Measurements from ENCODE around the gene GDF7. TPM values are rescaled to one million over a fixed set of nuclear protein-coding genes. Genes with fewer than 3 reads are reported as not detected.

Gene GDF7
- polyA plus RNA-seq, 1 experiment, result 0.32 TPM

DNA sequence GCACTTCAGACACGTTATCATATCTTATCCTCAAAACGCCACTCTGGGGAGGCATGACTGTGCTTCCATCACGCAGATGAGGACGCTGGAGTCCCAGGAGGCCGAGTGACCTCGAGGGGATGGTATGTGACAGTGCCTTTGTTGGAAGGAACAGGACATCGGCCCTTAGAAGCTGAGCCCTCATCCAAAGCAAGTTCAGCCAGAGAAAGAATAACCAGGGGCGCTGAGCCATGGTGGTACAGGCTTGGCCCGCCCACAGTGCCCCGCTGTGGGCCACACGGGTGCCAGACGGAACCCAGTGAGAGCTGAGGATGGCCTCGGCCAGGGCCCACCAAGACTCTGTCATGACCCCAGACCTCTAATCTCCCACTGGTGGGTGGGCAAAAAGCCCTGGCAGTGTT, 47.3 kb upstream of the GDF7 start:
- ChIA-PET CTCF (interaction anchor here (3.1 kb wide), 1 partner anchor 15 kb away, joined by 14 read pairs; no protein-coding TSS in a partner anchor), POLR2A (no interaction called here)
- no peak for DNase-seq (ENCODE audit: low read depth)

DNA sequence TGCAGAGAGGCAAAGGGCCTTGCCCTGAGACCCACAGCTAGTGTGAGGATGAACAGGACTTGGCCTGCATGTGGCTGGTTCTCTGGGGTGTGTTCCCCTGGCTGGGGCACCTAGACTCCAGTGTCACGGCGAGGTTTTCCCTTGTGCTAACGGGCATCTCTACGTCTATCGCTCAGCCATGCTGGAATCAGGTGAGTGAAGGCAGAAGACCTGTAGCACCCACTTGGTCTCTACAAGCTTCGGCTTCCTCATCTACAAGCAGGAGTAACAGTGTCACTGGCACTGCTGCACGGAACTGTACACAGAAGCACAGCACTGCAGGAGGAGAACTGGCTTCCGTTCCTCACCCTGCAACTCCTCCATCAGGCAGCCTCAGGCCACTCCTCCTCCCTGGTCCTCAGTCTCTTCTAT, 46.7 kb upstream of the GDF7 start:
- ChIA-PET POLR2A (no interaction called here), CTCF (interaction anchor here (3.1 kb wide), 1 partner anchor 14 kb away, joined by 14 read pairs; no protein-coding TSS in a partner anchor)
- Histone ChIP-seq H3K4me3 (ENCODE audit: low read depth, low read length) (no peak overlapping the region), H3K36me3 (ENCODE audit: control insufficient read depth, insufficient read depth, low read length) (peaks cover 7% of the 10 kb centered on the region), H3K27me3 (ENCODE audit: control insufficient read depth, insufficient read depth, low read length) (no peaks in the 10 kb centered on the region)
- TF ChIP-seq, protein P1, sequence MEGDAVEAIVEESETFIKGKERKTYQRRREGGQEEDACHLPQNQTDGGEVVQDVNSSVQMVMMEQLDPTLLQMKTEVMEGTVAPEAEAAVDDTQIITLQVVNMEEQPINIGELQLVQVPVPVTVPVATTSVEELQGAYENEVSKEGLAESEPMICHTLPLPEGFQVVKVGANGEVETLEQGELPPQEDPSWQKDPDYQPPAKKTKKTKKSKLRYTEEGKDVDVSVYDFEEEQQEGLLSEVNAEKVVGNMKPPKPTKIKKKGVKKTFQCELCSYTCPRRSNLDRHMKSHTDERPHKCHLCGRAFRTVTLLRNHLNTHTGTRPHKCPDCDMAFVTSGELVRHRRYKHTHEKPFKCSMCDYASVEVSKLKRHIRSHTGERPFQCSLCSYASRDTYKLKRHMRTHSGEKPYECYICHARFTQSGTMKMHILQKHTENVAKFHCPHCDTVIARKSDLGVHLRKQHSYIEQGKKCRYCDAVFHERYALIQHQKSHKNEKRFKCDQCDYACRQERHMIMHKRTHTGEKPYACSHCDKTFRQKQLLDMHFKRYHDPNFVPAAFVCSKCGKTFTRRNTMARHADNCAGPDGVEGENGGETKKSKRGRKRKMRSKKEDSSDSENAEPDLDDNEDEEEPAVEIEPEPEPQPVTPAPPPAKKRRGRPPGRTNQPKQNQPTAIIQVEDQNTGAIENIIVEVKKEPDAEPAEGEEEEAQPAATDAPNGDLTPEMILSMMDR (IDR thresholded peaks at IDR 0.05; ENCODE audit: insufficient read depth, low read depth, low read length), result no peak
- DNase-seq (ENCODE audit: low read depth), result no peak

More for the DNA sequence above, 47.3 kb upstream of the GDF7 start:
- no peak overlapping the region for H3K4me3 ChIP-seq (ENCODE audit: low read depth, low read length)
- H3K36me3 ChIP-seq (ENCODE audit: control insufficient read depth, insufficient read depth, low read length), result peaks cover 7% of the 10 kb centered on the region
- TF ChIP-seq, protein P1 (IDR thresholded peaks at IDR 0.05; ENCODE audit: insufficient read depth, low read depth, low read length), result no peak
- H3K27me3 ChIP-seq (ENCODE audit: control insufficient read depth, insufficient read depth, low read length), result no peaks in the 10 kb centered on the region

DNA sequence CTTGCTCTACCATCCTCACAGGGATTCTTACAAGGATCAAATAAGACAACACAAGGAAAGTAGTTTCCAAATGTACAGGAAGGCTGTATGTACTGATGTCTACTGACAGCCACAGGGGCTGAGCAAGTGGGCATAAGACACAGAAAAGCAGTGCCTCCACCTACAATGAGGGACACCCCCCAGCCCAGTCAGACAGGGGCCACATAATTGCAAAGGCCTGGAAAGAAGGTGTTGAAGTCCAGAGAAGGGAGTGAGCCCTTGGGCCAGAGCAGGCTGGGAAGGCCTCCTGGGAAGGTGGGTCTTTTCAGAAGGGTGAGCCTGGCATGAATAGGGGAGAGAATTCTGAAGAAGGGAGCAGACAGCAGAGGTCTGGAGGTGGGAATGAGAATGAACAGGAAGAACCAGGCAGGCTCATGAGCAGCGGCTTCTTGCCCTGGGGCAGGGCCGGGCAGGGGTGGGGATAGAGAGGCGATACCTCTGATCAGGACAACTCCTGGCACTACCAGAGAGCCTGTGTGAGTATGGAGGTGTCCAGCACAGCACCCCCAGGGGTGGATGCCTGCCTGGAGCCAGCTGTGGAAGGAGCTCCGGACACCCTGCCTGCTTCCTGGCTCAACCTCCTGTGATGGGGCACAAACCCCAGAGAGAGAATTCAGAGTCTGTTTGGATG, 46.1 kb upstream of the GDF7 start:
- Histone ChIP-seq H3K36me3 (ENCODE audit: control insufficient read depth, insufficient read depth, low read length) (peaks cover 7% of the 10 kb centered on the region), H3K27me3 (ENCODE audit: control insufficient read depth, insufficient read depth, low read length) (no peaks in the 10 kb centered on the region), H3K4me3 (ENCODE audit: low read depth, low read length) (no peak overlapping the region)
- DNase-seq (ENCODE audit: low read depth), result no peak
- POLR2A ChIA-PET, result no interaction called here
- CTCF ChIA-PET, result interaction anchor here (0.9 to 3.1 kb wide), 2 partner anchors 14 to 18 kb away, joined by 3 to 14 read pairs; no protein-coding TSS in a partner anchor
- TF ChIP-seq, protein P1 (IDR thresholded peaks at IDR 0.05; ENCODE audit: insufficient read depth, low read depth, low read length), result no peak

DNA sequence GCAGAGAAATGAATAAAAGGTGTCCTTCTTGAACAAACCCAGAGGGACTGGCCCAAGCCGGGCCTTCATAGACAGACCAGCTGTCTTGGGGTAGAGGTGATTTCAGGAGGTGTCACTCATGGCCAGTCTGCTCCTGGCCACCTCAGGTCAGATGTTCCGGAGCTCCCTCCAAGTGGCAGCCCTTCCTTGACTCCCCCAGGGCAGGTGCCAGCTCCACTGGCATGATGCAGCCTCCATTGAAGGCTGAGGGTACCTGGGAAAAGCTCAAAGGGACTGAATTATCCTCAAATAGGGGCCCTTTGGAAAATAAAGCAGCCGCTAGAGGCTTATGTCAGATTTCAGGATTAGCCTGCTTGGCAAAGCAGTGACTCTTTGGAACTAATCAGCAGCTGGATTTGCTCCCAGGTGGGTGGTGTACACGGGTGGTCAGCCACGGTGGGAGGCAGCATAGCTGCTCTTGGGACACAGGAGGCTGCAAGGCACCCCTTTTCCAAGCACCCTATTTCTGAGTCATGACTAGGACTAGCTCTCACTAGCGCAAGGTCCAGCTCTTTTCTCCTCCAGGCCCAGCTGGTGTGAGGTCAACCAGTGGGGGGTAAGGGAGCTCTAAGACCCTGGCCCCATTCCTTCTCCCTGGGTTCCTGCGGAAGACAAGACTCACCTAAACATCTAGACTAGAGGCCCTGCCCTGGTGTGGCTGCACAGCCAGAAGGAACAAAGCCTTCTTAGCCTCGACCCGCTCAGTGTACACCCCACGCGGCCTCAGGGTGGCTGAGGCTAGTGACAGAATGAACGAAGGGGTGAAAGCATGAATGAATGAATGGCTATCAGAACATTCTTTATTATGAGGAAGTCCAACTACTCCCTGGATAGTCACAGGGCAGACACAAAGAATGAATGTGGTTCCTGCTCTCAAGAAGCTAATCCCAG, 45.3 kb upstream of the GDF7 start:
- no peak for DNase-seq (ENCODE audit: low read depth)
- Histone ChIP-seq H3K4me3 (ENCODE audit: low read depth, low read length) (no peak overlapping the region), H3K27me3 (ENCODE audit: control insufficient read depth, insufficient read depth, low read length) (no peaks in the 10 kb centered on the region), H3K36me3 (ENCODE audit: control insufficient read depth, insufficient read depth, low read length) (peaks cover 7% of the 10 kb centered on the region)
- ChIA-PET CTCF (interaction anchor here (0.9 to 3.1 kb wide), 2 partner anchors 13 to 19 kb away, joined by 3 to 14 read pairs; no protein-coding TSS in a partner anchor), POLR2A (interaction anchor here (0.7 kb wide), 2 partner anchors 169 to 175 kb away, joined by 3 read pairs; partner anchors contain the start of gene RHOB)
- TF ChIP-seq, protein P1 (IDR thresholded peaks at IDR 0.05; ENCODE audit: insufficient read depth, low read depth, low read length), result no peak

DNA sequence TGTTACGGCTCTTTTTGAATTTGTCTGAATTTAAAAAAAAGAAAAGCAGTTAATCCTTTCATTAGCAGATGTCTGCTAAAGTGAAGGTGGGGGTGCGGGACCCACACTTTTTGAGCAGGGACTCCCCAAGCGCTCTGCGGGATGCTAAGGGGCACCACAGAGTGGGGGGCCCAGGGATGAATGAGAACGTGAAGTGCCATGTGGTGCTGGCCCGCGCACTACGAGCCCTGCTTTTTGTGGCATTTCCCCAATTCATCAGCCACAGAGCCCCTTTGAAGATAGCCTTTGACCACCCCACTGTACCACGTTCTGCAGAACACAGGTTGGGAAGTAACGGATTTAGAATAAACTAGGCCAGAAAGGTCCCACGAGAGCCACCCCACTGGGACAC, 44.7 kb upstream of the GDF7 start:
- peaks cover 7% of the 10 kb centered on the region for H3K36me3 ChIP-seq (ENCODE audit: control insufficient read depth, insufficient read depth, low read length)
- ChIA-PET CTCF (interaction anchor here (3.1 kb wide), 1 partner anchor 12 kb away, joined by 14 read pairs; no protein-coding TSS in a partner anchor), POLR2A (interaction anchor here (0.7 kb wide), 1 partner anchor 170 kb away, joined by 3 read pairs; no protein-coding TSS in a partner anchor)
- H3K4me3 ChIP-seq (ENCODE audit: low read depth, low read length), result no peak overlapping the region
- TF ChIP-seq, protein P1 (IDR thresholded peaks at IDR 0.05; ENCODE audit: insufficient read depth, low read depth, low read length), result no peak
- no peaks in the 10 kb centered on the region for H3K27me3 ChIP-seq (ENCODE audit: control insufficient read depth, insufficient read depth, low read length)
- no peak for DNase-seq (ENCODE audit: low read depth)
